H54 (cell line): ENCODE data around the gene GPC5.

ENCODE experiments used
- DNase-seq: peaks from one replicate; pipeline ENCODE4 v3.0.0; 2011; ENCODE audit warnings: low spot score, mixed read lengths; ENCODE audit not compliant: insufficient read length
- FAIRE-seq: peaks from 3 replicates; lab custom pipeline; 2011; peaks lifted over from hg19 to GRCh38; lab: Jason Lieb, UNC
- POLR2A ChIP-seq: IDR thresholded peaks from 2 replicates; pipeline ENCODE4 v1.6.1; 2011; ENCODE audit warnings: low read depth, mild to moderate bottlenecking, low read length

The GPC5 gene

GRCh38 chr13:91553584-91553983 lies 155.2 kb downstream of the GPC5 start:
- no peak for FAIRE-seq
- DNase-seq: no peak
- TF ChIP-seq POLR2A: no peak

- DNase-seq: no peak
- FAIRE-seq: no peak
- no peak for TF ChIP-seq POLR2A
Observed at GRCh38 chr13:91554101-91554500, 155.7 kb downstream of the GPC5 start.

GRCh38 chr13:91557328-91558090 lies 159.1 kb downstream of the GPC5 start:
- no peak for FAIRE-seq
- TF ChIP-seq POLR2A: no peak
- no peak for DNase-seq

GRCh38 chr13:91563799-91564198 lies 165.4 kb downstream of the GPC5 start:
- DNase-seq: no peak
- no peak for TF ChIP-seq POLR2A
- FAIRE-seq: no peak

- FAIRE-seq (no peak), DNase-seq (no peak)
- no peak for TF ChIP-seq POLR2A
Observed at GRCh38 chr13:91564396-91564795, 166.0 kb downstream of the GPC5 start.

GRCh38 chr13:91565296-91565695 lies 166.9 kb downstream of the GPC5 start:
- no peak for DNase-seq
- no peak for TF ChIP-seq POLR2A
- no peak for FAIRE-seq

- DNase-seq: no peak
- FAIRE-seq: no peak
- no peak for TF ChIP-seq POLR2A
Observed at GRCh38 chr13:91567485-91568207, 169.2 kb downstream of the GPC5 start.

GRCh38 chr13:91571681-91572080 lies 173.3 kb downstream of the GPC5 start:
- FAIRE-seq: no peak
- TF ChIP-seq POLR2A: no peak
- no peak for DNase-seq

- TF ChIP-seq POLR2A: no peak
- FAIRE-seq (no peak), DNase-seq (no peak)
Observed at GRCh38 chr13:91572439-91572838, 174.0 kb downstream of the GPC5 start.

- no peak for TF ChIP-seq POLR2A
- no peak for DNase-seq
- no peak for FAIRE-seq
Observed at GRCh38 chr13:91572944-91573598, 174.7 kb downstream of the GPC5 start.

- FAIRE-seq: no peak
- no peak for TF ChIP-seq POLR2A
- no peak for DNase-seq
Observed at GRCh38 chr13:91574766-91575165, 176.3 kb downstream of the GPC5 start.

- FAIRE-seq (no peak), DNase-seq (no peak)
- no peak for TF ChIP-seq POLR2A
Observed at GRCh38 chr13:91576590-91576989, 178.2 kb downstream of the GPC5 start.

GRCh38 chr13:91579320-91579719 lies 180.9 kb downstream of the GPC5 start:
- DNase-seq (no peak), FAIRE-seq (no peak)
- TF ChIP-seq POLR2A: no peak

- no peak for FAIRE-seq
- DNase-seq: no peak
- no peak for TF ChIP-seq POLR2A
Observed at GRCh38 chr13:91580749-91581148, 182.3 kb downstream of the GPC5 start.

GRCh38 chr13:91586609-91587008 lies 188.2 kb downstream of the GPC5 start:
- no peak for FAIRE-seq
- no peak for DNase-seq
- TF ChIP-seq POLR2A: no peak
